ENCODE data around the gene RIMS4.

GRCh38 chr20:44810061-44810390, 320 bp downstream of the RIMS4 start:
- no peak for TF ChIP-seq ELF4 (IDR thresholded peaks at IDR 0.05)
- no peak for TF ChIP-seq CTBP1 (IDR thresholded peaks at IDR 0.05; ENCODE audit: borderline replicate concordance)
